DMS79 treated with DMSO at 0.1 percent for 48 hours (cell line): ENCODE data around the gene NAXE.
"Not testable (repeated sequence)": the region's sequence is repeated elsewhere in the genome, so short reads cannot be mapped to it uniquely, and the experiment has no call there.

Source experiments
- DNase-seq: peaks from one replicate; lab custom pipeline; 2025; lab: John Stamatoyannopoulos, UW

Gene NAXE

GRCh38 chr1:156591432-156592157 lies at the start of gene NAXE:
Gene NAXE, plus strand, starts transcription at chr1:156591776. Its CDS starts 29 bp downstream, at chr1:156591805.
- peak; percentile 44 for DNase-seq

GRCh38 chr1:156543066-156543465 lies 48.5 kb upstream of the NAXE start:
- no peak for DNase-seq

- no peak for DNase-seq
These were observed 46.9 kb upstream of the NAXE start for GRCh38 chr1:156544592-156545102.

- DNase-seq = no peak
These were observed 45.3 kb upstream of the NAXE start for GRCh38 chr1:156546267-156546666.

GRCh38 chr1:156547434-156547833 lies 44.1 kb upstream of the NAXE start:
- no peak for DNase-seq

- DNase-seq = no peak
These were observed 43.6 kb upstream of the NAXE start for GRCh38 chr1:156547982-156548381.

- no peak for DNase-seq
These were observed 42.2 kb upstream of the NAXE start for GRCh38 chr1:156549390-156549789.

- no peak for DNase-seq
These were observed 41.7 kb upstream of the NAXE start for GRCh38 chr1:156549831-156550230.

GRCh38 chr1:156550346-156550745 lies 41.2 kb upstream of the NAXE start:
- DNase-seq = no peak

- no peak for DNase-seq
These were observed 40.4 kb upstream of the NAXE start for GRCh38 chr1:156551066-156551643.

GRCh38 chr1:156551869-156552268 lies 39.7 kb upstream of the NAXE start:
- DNase-seq = no peak

GRCh38 chr1:156552518-156552917 lies 39.1 kb upstream of the NAXE start:
- no peak for DNase-seq

- not testable (repeated sequence) for DNase-seq
These were observed 38.6 kb upstream of the NAXE start for GRCh38 chr1:156552937-156553336.

GRCh38 chr1:156553860-156554485 lies 37.6 kb upstream of the NAXE start:
- DNase-seq = no peak

GRCh38 chr1:156554971-156555370 lies 36.6 kb upstream of the NAXE start:
- DNase-seq = no peak

GRCh38 chr1:156555715-156556114 lies 35.9 kb upstream of the NAXE start:
- no peak for DNase-seq

GRCh38 chr1:156556354-156556753 lies 35.2 kb upstream of the NAXE start:
- no peak for DNase-seq

- DNase-seq = no peak
These were observed 32.3 kb upstream of the NAXE start for GRCh38 chr1:156559086-156559796.

- no peak for DNase-seq
These were observed 31.7 kb upstream of the NAXE start for GRCh38 chr1:156559797-156560385.

GRCh38 chr1:156560585-156561163 lies 30.9 kb upstream of the NAXE start:
- no peak for DNase-seq

GRCh38 chr1:156565519-156565918 lies 26.1 kb upstream of the NAXE start:
- DNase-seq = no peak

- DNase-seq = no peak
These were observed 25.1 kb upstream of the NAXE start for GRCh38 chr1:156566436-156566835.
